ENCODE data around the gene SERP2. TPM values are rescaled to one million over a fixed set of nuclear protein-coding genes. Genes with fewer than 3 reads are reported as not detected.

Gene SERP2
- total and polyA plus RNA-seq, 2 of the 8 experiments (the other 6 are each of a cell fraction or from before 2014, with no cell fraction given), result 2.0 to 2.3 TPM

DNA sequence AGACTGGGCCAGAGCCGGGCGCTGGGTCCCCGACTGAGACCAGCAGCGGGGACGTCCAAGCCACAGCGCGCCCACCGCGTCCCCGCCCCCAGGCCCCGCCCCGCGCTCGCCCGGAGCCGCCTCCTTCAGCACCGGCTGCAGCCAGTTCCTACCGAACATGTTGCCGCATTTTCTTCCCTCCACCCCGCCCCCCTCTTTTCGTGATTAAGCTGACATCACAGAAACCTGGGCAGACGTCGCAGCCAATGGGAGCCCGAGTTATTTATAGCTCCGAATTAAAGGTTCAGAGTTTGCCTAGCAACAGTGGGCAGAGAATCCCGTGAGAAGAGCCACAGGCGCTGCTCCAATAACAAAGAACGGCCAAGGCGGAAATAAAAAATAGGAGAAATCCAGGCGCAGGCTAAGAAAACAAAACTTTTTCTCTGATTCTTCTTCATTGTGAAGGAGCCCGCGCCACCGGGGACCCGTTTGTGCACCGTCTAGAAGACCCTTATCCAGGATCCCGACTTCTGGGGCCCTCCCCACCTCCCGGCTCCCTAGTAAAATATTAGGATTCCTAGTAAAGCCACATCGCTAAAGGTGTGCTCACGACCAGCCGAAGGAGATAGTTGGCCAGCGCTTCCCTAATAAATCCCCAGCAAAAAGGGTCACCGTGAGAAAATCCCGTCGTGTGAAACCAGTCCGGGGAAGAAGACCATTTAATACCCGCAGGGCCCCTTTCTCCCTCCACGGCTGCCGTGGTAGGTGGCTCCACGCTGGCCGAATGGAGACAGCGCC is 61.7 kb downstream of the SERP2 start (continued):
- TF ChIP-seq, protein P1, sequence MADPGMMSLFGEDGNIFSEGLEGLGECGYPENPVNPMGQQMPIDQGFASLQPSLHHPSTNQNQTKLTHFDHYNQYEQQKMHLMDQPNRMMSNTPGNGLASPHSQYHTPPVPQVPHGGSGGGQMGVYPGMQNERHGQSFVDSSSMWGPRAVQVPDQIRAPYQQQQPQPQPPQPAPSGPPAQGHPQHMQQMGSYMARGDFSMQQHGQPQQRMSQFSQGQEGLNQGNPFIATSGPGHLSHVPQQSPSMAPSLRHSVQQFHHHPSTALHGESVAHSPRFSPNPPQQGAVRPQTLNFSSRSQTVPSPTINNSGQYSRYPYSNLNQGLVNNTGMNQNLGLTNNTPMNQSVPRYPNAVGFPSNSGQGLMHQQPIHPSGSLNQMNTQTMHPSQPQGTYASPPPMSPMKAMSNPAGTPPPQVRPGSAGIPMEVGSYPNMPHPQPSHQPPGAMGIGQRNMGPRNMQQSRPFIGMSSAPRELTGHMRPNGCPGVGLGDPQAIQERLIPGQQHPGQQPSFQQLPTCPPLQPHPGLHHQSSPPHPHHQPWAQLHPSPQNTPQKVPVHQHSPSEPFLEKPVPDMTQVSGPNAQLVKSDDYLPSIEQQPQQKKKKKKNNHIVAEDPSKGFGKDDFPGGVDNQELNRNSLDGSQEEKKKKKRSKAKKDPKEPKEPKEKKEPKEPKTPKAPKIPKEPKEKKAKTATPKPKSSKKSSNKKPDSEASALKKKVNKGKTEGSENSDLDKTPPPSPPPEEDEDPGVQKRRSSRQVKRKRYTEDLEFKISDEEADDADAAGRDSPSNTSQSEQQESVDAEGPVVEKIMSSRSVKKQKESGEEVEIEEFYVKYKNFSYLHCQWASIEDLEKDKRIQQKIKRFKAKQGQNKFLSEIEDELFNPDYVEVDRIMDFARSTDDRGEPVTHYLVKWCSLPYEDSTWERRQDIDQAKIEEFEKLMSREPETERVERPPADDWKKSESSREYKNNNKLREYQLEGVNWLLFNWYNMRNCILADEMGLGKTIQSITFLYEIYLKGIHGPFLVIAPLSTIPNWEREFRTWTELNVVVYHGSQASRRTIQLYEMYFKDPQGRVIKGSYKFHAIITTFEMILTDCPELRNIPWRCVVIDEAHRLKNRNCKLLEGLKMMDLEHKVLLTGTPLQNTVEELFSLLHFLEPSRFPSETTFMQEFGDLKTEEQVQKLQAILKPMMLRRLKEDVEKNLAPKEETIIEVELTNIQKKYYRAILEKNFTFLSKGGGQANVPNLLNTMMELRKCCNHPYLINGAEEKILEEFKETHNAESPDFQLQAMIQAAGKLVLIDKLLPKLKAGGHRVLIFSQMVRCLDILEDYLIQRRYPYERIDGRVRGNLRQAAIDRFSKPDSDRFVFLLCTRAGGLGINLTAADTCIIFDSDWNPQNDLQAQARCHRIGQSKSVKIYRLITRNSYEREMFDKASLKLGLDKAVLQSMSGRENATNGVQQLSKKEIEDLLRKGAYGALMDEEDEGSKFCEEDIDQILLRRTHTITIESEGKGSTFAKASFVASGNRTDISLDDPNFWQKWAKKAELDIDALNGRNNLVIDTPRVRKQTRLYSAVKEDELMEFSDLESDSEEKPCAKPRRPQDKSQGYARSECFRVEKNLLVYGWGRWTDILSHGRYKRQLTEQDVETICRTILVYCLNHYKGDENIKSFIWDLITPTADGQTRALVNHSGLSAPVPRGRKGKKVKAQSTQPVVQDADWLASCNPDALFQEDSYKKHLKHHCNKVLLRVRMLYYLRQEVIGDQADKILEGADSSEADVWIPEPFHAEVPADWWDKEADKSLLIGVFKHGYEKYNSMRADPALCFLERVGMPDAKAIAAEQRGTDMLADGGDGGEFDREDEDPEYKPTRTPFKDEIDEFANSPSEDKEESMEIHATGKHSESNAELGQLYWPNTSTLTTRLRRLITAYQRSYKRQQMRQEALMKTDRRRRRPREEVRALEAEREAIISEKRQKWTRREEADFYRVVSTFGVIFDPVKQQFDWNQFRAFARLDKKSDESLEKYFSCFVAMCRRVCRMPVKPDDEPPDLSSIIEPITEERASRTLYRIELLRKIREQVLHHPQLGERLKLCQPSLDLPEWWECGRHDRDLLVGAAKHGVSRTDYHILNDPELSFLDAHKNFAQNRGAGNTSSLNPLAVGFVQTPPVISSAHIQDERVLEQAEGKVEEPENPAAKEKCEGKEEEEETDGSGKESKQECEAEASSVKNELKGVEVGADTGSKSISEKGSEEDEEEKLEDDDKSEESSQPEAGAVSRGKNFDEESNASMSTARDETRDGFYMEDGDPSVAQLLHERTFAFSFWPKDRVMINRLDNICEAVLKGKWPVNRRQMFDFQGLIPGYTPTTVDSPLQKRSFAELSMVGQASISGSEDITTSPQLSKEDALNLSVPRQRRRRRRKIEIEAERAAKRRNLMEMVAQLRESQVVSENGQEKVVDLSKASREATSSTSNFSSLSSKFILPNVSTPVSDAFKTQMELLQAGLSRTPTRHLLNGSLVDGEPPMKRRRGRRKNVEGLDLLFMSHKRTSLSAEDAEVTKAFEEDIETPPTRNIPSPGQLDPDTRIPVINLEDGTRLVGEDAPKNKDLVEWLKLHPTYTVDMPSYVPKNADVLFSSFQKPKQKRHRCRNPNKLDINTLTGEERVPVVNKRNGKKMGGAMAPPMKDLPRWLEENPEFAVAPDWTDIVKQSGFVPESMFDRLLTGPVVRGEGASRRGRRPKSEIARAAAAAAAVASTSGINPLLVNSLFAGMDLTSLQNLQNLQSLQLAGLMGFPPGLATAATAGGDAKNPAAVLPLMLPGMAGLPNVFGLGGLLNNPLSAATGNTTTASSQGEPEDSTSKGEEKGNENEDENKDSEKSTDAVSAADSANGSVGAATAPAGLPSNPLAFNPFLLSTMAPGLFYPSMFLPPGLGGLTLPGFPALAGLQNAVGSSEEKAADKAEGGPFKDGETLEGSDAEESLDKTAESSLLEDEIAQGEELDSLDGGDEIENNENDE (IDR thresholded peaks at IDR 0.05; ENCODE audit: insufficient replicate concordance, low read length), result no peak
- TF ChIP-seq TBP (IDR thresholded peaks at IDR 0.05; ENCODE audit: low read depth, low read length) (peak; percentile 87), JUND (IDR thresholded peaks at IDR 0.05; ENCODE audit: low read length) (peak; percentile 28; the same call in 1 of the 2 replicates), HDAC6 (IDR thresholded peaks at IDR 0.05; ENCODE audit: low read depth, low read length) (no peak), SP2 (IDR thresholded peaks at IDR 0.05; ENCODE audit: low read length) (no peak), SRF (IDR thresholded peaks at IDR 0.05; ENCODE audit: low read depth, low read length) (no peak), POLR2A (IDR thresholded peaks at IDR 0.05; ENCODE audit: control extremely low read depth in 1 of 2, low read depth in 2 of 2, low read length in 2 of 2) (peak; percentile 78 to 93), PHF8 (conservative IDR thresholded peaks at IDR 0.05; ENCODE audit: low read depth, low read length) (peak; percentile 67), RFX5 (IDR thresholded peaks at IDR 0.05; ENCODE audit: borderline replicate concordance, low read depth, low read length) (peak; percentile 94), CREB1 (IDR thresholded peaks at IDR 0.05) (peak; percentile 85), ASH2L (IDR thresholded peaks at IDR 0.05; ENCODE audit: low read length) (no peak), POLR2AphosphoS5 (IDR thresholded peaks at IDR 0.05; ENCODE audit: low read depth, low read length) (no peak; the same call in none of the 2 replicates)
